ENCODE data around the gene USP6. TPM values are rescaled to one million over a fixed set of nuclear protein-coding genes. Genes with fewer than 3 reads are reported as not detected.

USP6 gene
- total RNA-seq, 2 donors from 2014 or later, result 0.02 to 0.19 TPM

Other genes starting within 250 kb of the USP6 start
- gene C17orf107, start 216.5 kb upstream of the USP6 start, total RNA-seq, result 1 to 10 TPM; 3.4 to 4.7 TPM
- under 1 TPM; 0.60 to 0.89 TPM for gene CHRNE, start 212.9 kb upstream of the USP6 start, total RNA-seq
- gene GP1BA, start 183.8 kb upstream of the USP6 start, total RNA-seq, result under 1 TPM in 1 of 2 donors, not detected in 1; 0.26 TPM
- gene SLC25A11, start 176.0 kb upstream of the USP6 start, total RNA-seq, result 10 to 100 TPM; 40.4 to 43.8 TPM
- gene RNF167, start 175.8 kb upstream of the USP6 start, total RNA-seq, result 100 to 1,000 TPM; 176 to 201 TPM
- gene PFN1, start 167.5 kb upstream of the USP6 start, total RNA-seq, result 1,000 to 10,000 TPM; 1,225 to 1,232 TPM
- 100 to 1,000 TPM in 1 of 2 donors, 10 to 100 TPM in 1; 90.0 to 102 TPM for gene ENO3, start 164.9 kb upstream of the USP6 start, total RNA-seq
- gene SPAG7, start 148.2 kb upstream of the USP6 start, total RNA-seq, result 100 to 1,000 TPM; 140 to 158 TPM
- 100 to 1,000 TPM; 206 to 207 TPM for gene CAMTA2, start 128.4 kb upstream of the USP6 start, total RNA-seq
- gene INCA1, start 118.5 kb upstream of the USP6 start, total RNA-seq, result under 1 TPM in 1 of 2 donors, not detected in 1; 0.60 TPM
- 10 to 100 TPM; 38.3 to 41.3 TPM for gene KIF1C, start 118.1 kb upstream of the USP6 start, total RNA-seq
- gene SLC52A1, start 80.6 kb upstream of the USP6 start, total RNA-seq, result under 1 TPM; 0.23 to 0.46 TPM
- gene ZFP3, start 37.6 kb upstream of the USP6 start, total RNA-seq, result 1 to 10 TPM; 3.1 to 3.6 TPM
- gene ZNF232, start 4.2 kb upstream of the USP6 start, total RNA-seq, result 10 to 100 TPM; 10.4 to 15.7 TPM
- 1 to 10 TPM; 5.3 to 7.8 TPM for gene ZNF594, start 75.8 kb downstream of the USP6 start, total RNA-seq
- gene SCIMP, start 118.8 kb downstream of the USP6 start, total RNA-seq, result not detected
- gene RABEP1, start 166.3 kb downstream of the USP6 start, total RNA-seq, result 10 to 100 TPM; 39.1 to 43.2 TPM